GM18502 (cell line): ENCODE measurements around the gene CHMP6.

ENCODE experiments used
- ATAC-seq: cut with Tn5 transposase; IDR thresholded peaks from one replicate; pipeline ENCODE4 v1.9.1; 2021; ENCODE audit warnings: mild to moderate bottlenecking; ENCODE audit not compliant: unreplicated experiment, poor library complexity

Gene CHMP6

DNA sequence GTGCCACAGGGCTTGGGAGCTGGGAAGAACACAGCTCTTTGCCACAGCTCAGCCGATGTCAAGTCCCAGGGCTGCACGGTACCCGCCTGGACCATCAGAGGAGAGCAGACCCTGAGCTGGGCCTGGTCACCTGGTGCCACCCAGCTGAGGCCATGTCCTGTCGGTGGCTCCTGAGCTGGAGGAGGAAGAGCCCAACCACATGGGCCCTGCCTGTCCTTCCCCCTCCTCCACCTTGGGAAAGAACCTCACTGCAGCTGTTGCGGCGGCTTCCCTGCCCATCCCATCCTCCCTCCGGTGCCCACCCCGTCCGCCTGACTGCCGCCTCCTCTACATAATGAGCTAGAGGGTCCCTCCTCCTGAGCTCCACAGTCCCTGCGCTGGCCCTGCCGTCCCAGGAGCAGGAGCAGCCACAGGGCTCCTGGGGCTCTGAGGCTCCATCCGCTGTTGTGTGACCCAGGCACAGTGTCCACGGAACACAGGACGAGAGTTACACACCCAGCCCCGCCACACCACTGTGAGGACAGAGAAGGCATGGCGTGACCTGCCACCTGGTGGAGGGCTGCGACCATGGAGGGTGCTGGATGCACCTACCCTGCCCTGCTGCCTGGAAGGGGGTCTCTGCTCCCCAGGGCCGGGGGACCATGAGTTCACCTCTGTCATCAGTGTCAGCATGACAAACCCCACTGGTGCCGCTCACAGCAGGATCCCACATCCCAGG, 21.4 kb upstream of the CHMP6 start:
- no peak for ATAC-seq

DNA sequence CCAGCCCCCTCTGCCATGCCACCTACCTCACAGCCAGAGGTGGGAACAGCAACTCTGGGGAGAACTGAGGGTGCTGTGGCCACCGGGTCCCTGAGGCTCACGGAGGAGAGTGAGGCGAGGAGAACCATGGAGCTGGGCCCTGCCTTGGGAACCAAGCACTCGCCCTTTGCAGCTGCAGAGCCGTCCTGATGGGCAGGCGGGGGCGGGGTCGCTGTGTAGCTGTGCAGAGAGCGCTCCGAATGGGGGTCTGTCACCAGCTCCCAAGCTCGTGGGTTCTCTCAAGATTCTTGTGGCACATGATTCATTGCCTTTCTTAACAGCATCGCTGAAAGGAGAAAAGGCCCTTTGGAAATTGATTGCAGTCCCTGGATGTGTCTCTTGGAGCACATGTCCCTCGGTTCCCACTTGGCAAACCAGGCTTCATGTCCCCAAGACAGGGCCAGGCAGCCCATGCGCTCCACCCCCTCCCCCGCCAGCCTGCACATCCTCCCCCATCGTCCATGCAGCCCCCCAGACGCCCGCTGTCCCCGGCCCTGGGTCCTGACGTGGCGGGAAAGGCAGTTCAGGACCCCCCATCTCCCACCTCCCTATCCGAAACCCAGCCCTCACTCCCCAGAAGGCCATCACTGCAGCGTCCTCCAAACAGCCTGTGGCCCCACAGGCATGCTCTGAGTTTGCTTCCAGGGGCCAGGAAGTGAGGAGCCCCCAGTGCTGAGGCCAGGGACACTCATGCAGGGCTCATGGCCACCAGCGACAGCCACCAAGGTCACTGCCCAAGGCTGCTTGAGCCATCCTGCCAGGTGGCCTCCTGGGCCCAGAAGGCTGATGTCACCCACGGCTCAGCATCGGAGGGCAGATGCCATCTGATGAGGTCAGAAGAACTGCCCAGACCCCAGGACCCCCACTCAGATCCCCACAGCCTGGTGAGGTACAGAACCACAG, 20.6 kb upstream of the CHMP6 start:
- no peak for ATAC-seq

DNA sequence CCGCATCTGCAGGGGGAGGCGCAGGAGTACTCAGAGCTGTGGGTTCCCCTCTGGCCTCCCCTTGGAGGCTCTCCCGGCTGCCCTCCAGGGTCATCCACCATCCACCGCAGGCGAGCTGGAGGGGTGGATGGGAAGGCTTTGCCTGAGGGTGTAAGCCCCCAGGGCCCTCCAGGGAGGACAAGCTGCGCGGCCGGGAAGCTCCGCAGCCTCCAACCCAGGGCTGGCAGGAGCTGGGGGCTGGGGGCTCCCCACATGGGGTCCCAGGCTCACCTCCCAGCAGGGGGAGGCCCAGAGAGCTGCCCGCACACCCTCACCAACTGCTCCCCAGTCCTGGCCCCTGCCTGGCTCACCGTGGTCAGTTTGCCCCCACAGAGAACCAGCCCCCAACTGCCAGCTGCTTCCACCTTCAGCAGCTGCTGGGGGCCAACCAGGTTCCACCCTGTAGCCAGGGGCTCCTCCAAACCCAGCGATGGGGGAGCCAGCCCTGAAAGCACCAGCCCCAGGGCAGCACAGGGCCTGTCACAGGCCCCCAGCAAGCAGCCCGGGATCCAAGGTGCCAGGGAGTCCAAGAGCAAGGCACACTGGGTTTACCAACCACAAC, 19.8 kb upstream of the CHMP6 start:
- ATAC-seq = no peak

DNA sequence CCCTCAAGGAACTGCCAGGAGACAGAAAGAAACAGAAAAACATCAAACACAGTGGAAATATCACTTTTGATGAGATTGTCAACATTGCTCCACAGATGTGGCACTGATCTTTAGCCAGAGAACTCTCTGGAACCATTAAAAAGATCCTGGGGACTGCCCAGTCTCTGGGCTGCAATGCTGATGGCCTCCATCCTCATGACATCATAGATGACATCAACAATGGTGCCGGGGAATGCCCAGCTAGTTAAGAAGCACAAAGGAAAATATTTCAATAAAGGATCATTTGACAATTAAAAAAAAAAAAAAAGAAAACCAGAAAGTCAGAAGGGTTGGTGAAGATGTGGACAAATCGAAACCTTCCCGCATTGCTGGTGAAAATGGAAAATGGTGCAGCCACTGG, 14.9 kb upstream of the CHMP6 start:
- ATAC-seq = no peak

DNA sequence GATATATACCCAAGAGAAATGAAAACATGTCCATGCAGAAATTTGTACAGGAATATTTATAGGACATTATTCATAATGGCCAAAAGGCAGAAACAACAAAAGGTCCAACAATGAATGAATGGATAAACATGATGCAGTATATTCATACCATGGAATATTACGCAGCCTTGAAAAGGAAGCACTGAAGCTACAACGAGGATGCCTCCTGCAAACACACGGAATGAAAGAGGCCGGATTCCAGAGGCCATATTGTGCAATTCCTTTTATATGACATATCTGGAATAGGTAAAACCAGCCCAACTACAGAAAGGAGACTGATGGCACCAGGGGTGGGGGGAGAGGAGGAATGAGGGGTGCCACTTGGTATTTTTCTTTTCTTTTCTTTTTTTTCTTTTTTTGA, 14.5 kb upstream of the CHMP6 start:
- ATAC-seq = no peak

DNA sequence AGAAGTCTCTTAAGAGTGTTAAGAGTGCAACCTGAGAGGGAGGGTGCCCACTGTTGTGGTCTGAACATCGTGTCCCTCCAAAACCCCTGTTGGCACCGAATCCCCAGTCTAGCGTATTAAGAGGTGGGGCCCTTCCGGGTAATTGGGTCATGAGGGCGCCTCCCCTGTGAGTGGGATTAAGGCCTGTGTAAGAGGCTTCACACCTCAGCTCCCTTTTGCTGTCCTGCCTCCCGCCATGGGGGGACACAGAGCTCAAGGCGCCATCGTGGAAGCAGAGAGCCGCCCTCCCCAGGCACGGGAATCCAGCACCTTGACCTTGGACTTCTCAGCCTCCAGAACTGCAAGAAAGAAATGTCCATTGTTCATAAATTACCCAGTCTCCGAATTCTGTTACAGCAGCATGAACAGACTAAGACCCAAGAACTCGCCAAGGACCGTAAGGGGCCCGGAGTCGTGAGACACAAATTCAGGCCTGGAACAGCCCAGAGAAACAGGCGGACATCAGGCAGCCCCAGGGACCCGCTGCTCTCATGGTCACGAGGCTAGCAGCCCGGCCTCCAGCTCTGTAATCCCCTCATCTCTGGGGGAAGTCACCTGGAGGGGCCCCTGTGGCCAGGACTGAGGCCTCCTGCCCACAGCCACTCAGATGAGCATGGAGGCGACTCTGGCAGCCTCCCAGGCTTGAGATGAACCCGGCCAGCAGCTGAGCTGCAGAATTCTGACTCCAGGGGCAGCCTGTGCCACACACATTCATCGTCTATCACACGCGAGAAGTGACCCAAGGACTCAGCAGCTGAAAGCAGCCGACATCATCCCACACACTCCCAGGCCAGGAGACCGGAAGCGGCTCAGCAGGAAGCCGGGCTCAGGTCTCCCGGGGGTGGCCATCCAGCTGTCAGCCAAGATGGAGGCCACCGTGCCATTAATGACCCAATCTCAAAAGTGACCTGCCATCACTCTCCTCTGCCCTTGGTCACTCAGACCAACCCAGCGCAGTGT, 12.8 kb upstream of the CHMP6 start:
- no peak for ATAC-seq

DNA sequence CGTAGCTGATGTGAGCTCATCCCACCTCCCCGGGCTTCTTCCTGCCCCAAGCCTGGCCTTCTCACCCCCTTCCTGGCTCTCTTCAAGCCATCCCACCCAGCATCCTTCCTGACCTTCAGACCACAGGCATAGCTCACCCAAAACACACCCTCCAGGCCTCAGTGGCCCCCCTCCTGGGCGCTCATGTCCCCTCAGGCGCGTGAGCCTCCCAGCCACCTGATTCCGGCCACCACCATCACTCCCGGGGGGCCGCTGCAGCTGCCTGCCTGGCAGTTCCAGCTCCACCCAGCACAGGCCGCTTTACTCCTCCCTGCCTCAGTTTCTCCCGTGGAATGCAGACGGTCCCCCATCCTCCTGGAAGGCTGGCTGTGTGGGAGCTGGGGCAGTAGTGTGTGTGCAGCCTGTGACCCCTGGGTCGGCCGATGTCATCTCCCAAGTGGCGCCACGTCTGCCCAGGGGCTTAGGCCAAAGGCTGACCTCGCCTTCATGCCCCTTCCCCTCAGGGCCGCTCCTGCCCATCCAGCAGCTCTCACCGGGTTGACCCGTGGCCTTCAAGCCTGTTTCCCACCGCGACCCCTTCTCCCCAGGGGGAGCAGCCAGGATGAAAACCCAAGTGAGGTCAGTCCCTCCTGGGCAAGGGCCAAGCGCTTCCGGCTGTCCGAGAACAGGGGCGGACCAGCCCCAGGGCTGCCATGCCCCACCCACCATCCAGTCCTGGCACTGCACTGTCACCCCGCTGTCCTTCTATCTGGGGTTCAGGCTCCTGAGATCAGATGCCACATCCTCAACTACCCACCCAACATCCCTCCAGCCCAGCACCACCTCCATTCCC, 11.9 kb upstream of the CHMP6 start:
- no peak for ATAC-seq

DNA sequence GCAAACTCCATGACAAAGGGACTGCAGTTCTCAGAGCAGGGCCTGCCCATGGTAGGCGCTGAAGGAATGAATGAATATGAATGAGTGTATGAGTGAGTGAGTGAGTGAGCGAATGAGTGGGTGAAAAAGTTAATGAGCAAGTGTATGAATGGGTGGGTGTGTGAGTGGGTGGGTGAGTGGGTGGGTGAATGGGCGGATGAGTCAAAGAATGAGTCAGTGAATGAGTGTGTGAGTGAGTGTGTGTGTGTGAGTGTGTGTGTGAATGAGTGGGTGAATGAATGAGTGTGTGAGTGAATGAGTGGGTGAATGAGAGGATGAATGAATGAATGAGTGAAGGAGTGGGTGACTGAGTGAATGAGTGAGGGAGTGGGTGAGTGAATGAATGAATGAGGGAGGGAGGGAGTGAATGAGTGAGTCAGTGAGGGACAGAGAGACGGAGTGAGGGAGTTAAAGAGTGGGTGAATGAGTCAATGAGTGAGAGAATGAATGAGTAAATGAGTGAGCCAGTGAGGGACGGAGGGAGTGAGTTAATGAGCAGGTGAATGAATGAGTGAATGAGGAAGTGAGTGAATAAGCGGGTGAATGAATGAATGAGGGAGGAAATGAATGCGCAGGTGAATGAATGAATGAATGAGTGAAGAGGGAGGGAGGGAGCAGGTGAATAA, 11.1 kb upstream of the CHMP6 start:
- ATAC-seq = no peak

DNA sequence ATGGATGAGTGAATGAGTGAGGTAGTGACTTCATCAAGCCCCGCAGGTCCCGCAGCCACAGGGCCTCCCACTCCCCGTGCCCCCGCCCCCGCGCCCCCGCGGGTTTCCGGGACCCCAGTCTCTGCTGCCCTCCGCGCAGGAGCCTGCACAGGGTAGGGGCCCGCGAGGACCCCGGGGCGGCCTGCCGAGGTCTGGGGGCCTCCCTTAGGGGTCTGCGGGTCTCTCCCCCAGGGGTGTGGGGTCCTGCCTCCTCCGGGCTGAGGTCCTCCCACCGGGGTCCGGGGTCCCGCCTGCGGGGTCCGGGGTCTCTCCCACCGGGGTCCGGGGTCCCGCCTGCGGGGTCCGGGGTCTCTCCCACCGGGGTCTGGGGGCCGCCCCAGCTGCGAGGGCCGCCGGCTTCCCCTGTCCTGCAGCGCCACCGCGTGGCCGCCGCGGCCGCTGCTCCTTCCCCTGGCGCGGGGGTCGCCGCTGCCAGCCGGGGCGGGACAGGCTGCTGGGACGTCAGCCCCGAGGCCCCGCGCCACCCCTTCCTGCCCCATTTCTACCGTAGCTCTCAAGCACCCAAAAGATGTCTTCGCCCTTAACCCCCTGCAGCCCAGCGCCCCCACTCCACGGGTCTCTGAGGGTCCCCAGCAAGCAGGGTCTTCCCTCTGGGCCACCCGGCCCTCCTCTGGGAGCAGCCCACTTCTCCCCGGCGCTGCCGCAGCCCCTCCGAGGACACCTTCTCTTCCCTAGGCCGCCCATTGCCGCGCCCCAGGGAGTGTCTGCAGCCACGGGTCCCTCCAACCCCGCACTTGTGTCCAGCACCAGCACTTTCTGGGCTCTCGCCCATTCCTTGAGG, 10.4 kb upstream of the CHMP6 start:
- ATAC-seq = no peak

DNA sequence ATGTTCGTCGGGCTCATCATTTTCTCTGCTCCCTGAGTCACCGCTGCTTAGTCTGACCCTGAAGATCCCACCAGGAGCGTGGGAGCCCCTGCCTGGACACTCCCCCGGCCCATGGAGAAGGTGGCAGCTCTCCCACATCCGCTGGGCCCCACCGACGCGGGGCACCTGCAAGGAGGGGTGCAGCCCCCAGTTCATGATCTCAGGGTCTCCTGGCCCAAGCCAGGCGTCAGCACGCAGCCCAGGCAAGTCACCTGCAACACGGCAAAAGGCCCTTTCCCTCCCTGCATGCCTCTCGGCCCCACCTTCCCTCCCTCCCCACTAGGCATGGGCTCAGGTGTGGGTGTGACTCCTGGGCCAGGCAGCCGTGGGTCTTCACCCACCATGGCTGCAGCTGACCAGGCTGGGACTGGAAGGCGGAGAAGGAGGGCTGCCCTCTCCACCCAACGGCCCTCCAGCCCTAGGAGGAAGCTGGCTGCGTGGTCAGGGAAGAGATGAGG, 9.7 kb upstream of the CHMP6 start:
- no peak for ATAC-seq

DNA sequence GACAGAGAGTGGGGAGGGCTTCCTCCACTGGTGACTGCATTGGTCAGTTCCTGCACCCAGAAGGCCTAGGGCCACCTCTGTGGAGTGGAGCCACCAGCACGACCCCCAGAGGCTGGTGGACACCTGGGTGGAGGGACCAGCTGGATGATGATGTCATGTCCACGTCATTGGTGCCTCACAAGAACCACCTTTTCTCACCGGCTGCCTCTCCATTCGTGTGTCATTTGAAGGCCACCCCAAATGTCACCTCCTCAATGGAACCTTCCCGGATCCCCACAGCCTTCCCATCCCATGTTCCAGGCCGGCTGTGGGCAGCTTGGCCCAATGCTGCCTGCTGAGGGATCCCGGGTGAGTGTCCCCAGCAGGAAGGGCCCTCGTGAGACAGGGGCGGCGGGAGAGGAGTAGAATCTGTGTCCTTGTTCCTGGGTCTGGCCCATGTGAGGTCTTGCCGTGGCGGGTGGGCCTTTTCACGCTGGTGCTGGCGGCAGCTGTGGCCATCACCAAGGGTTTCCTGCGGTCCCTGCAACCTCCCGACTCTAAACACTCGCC, 9.1 kb upstream of the CHMP6 start:
- no peak for ATAC-seq

DNA sequence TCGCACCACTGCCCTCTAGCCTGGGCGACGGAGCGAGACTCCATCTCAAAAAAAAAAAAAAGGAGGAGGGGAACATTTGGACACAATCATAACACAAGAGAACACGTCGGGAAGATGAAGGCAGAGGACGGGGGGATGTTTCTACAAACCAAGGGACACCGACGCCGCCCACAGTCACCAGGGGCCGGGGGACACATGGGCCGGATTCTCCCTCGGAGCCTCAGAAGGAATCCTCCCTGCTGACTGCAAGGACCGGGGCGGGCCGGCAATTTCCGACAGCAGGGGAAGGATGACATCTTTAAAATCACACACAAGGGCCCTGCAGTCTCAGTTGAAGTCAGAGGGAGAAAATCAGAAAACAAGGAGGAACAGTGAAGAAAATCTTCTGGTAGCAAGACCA, 8.1 kb upstream of the CHMP6 start:
- no peak for ATAC-seq

DNA sequence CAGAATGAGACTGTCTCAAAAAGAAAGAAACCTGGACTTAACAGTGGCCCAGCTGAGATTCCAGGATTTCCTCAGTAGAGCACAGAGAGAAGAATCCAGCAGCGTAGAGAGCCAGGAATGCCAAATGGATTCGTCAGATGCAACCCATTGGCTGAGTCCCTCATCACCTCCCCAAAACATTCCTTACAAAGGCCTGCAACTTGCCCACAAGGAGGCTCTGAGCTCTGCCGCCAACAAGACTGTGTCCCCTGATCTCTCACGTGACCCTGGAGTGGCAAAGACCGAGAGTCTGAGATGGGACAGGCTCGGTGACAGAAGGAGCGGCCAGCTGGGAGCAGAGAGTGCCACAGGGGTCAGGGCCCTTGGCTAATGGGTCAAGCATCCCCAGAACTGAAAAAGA, 6.9 kb upstream of the CHMP6 start:
- no peak for ATAC-seq

DNA sequence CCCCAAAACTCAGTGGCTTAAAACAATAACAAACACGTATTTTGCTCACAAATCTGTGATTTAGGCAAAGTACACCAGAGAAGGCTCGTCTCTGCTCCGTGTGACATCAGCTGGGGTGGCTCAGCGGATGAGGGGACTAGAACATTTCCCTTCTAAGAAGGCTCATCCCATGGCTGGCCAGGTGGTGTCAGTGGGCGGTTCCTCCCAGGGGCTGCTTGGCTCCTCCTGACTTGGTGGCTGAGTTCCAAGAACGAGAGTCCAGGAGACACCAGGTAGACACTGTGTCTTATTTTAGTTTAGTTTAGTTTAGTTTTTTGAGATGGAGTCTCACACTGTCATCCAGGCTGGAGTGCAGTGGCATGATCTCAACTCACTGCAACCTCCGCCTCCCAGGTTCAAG, 5.6 kb upstream of the CHMP6 start:
- no peak for ATAC-seq

DNA sequence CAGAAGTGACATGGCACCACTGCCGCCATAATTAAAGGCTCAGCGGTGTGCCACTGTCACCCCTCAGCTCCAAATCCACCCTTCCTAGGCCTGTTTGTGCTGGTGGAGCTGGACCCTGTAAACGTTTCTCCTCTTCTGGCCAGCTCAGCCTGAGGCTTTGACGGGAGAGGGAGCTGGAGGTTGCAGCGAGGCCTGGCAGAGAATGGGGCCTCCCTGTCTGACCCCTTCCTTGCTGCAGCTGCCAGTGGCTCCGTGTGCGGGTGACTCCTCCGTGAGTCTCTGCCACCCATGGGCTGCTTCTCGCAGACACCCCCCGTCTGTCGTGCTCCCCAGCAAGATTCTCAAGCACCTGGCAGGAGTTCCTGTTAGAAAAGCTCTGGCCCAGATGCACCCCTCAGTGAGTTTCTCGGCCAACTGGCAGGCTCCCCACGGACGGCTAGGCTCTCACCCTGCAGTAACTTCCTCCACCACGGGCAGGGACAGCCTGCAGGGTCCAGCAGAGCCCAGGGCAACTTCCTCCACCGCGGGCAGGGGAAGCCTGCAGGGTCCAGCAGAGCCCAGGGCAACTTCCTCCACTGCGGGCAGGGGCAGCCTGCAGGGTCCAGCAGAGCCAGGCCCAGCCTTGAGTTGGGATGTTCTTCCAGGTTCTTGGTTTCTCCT, 4.7 kb upstream of the CHMP6 start:
- ATAC-seq = no peak

DNA sequence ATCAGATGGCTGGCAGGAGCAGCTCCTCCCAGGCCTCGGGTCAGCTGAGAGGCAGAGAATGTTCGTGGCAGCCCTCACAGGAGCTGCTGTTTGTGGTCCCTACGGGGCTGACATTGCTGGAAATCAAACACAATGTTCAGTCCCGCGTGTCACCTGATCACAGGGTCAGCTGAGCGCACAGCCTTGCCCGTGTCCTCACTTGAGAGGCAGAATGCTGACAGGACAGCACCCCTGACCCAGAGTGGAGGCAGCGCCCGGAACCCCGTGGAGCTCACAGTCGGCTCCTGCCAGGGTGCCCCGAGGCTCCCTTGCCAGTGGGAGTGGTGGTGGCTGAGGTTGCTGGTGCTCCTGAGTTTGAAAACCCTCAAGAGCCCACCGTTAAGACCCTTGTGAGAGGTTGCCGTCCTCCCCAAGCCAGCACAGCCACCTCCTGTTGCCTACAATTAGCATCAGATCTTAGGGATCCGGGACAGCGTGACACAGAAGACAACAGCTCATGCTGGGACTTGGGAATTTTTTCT, 3.6 kb upstream of the CHMP6 start:
- ATAC-seq = no peak

DNA sequence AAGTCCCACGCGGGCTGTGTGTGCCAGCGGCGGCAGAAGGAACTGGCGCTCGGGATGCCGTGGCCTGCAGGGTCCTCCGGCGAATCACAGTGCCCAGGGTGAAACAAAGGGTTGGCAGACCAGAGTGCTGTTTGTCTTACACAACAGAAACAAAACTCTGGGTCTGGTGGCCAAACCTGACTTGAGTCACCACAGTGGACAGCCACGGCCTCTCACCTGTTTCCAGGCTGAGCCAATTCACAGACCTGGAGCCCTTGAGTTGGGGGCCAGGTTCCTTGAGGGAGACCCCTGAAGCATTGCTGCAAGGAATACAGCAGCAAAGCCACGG, 2.1 kb upstream of the CHMP6 start:
- ATAC-seq = no peak
